ENCODE results near the gene UVRAG.

The UVRAG gene

DNA sequence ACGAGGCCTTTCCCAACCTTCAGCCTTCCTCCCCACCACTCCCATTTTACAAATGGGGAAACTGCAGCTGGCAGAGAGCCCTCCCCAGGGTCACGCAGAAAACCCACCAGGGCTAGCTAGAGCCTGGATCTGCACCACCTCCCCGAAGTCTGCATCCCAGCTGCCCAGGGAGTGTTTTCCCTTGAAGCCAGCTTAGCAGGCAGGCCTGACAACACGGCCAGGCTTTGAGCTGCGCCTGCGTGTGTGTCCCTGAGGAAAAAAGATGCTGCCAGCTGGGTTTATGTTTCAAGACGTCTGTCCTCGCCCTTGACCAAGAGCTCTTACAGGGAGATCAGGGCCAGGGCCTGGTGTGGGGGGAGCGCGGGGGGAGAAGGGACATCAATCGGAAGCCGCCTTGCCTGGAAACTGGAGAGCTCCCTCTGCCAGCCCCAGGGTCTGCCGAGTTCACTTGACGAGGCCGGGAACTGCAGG is 371.0 kb downstream of the UVRAG start:
- H3K36me3 Mint-ChIP-seq: no peaks in the 10 kb centered on the region
- H3K9me3 Mint-ChIP-seq: no peaks in the 10 kb centered on the region
- H3K4me1 Mint-ChIP-seq: no peaks in the 10 kb centered on the region
- H3K4me3 Mint-ChIP-seq: no peak overlapping the region
- no peak for DNase-seq (ENCODE audit: low spot score in 2 of 2)
- peaks cover 10% of the 10 kb centered on the region for H3K27me3 Mint-ChIP-seq
- no peak for ATAC-seq (ENCODE audit: low read depth)
- no peak overlapping the region for H3K27ac Mint-ChIP-seq

DNA sequence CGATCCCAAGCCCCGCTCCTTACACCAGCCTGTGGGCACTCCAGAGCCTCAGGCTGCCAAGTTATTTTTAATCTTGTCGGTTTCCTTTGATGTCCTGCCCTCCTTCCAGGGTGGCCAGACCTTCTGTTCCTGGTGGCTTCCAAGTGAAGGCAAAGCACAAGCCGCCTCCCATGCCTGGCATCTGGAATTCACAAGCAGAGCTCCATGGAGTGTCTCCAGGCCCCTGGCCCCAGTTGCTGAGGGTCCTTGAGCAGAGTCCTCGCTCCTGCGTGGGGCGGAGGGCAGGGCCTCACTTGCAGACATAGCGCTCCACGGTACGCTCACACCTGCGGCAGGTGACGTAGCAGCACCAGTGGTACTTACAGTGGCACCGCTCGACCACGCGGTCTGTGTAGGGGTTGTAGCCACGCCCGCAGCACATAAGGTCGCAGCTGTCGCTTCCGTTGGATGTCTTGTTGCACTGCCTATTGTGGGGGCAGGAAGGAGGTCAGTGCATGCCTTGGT is 371.8 kb downstream of the UVRAG start:
- Mint-ChIP-seq H3K27ac (no peak overlapping the region), H3K9me3 (no peaks in the 10 kb centered on the region), H3K4me1 (no peaks in the 10 kb centered on the region), H3K36me3 (no peaks in the 10 kb centered on the region), H3K27me3 (peaks cover 10% of the 10 kb centered on the region), H3K4me3 (no peak overlapping the region)
- ATAC-seq (ENCODE audit: low read depth) (no peak), DNase-seq (ENCODE audit: low spot score in 2 of 2) (no peak)

DNA sequence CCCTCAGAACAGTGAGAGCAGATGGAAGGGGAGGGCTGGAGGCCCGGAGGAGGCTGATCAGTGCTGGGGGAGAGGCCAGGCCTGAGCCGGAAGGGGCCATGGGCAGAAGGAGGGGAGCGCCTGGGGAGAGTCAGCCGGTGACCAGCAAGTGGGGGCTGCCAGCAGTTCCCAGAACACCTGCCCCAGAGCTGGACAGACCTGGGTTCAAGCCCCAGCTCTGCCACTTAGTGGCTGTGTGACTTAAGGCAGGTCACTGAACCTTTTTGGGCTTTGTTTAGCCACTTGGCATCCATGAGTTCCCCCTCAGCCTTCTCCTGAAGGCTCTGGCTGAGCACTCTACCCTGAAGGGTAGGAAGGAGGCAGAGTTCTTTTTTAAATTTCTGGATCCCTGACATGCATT is 373.9 kb downstream of the UVRAG start:
- Mint-ChIP-seq H3K27me3 (peaks cover 10% of the 10 kb centered on the region), H3K36me3 (no peaks in the 10 kb centered on the region), H3K4me1 (no peaks in the 10 kb centered on the region), H3K4me3 (no peak overlapping the region), H3K27ac (no peak overlapping the region), H3K9me3 (no peaks in the 10 kb centered on the region)
- ATAC-seq (ENCODE audit: low read depth): no peak
- DNase-seq (ENCODE audit: low spot score in 2 of 2): no peak

DNA sequence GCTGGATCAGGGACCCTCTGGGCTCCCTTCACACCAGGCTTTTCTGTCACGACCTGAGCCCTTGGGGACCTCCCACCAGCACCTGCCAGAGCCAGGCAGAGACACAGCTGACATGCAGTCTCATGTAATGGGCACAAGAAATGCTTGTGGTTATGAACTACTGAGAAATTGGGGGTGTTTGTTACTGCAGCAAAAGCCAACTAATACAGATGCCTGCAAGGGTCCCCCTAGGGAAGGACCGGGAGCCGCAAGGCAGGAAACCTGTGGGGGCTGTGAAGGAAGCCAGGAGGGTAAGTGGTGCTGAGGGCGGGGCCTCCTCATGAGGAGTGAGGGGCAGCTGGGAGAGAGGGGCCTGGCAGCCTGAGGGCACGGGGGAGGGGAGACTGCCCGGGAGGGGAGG is 374.7 kb downstream of the UVRAG start:
- Mint-ChIP-seq H3K4me3 (no peak overlapping the region), H3K27ac (no peak overlapping the region), H3K4me1 (no peaks in the 10 kb centered on the region), H3K27me3 (peaks cover 6% of the 10 kb centered on the region), H3K9me3 (no peaks in the 10 kb centered on the region), H3K36me3 (no peaks in the 10 kb centered on the region)
- ATAC-seq (ENCODE audit: low read depth): no peak
- DNase-seq (ENCODE audit: low spot score in 2 of 2): no peak

DNA sequence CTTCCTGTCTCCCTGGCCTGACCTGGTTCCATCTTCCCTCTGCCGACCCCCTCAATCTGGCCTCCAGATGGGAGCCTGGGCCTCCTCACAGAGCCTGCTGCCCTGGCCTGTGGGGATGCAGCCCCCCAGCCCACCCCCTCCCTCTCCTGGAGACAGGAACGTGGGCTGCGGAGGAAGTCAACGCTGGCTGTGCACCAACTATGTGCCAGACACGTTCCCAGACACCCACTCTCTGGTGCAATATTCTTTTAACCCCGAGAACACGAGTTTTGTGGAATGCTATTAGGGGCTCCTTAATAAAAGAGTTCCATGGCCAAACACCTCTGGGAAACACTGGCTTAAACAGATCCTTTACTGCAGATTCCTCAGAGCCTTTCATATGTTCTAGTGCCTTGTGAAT is 375.4 kb downstream of the UVRAG start:
- no peak for DNase-seq (ENCODE audit: low spot score in 2 of 2)
- no peak for ATAC-seq (ENCODE audit: low read depth)
- Mint-ChIP-seq H3K4me3 (no peak overlapping the region), H3K27me3 (peaks cover 4% of the 10 kb centered on the region), H3K4me1 (no peaks in the 10 kb centered on the region), H3K36me3 (no peaks in the 10 kb centered on the region), H3K9me3 (no peaks in the 10 kb centered on the region), H3K27ac (no peak overlapping the region)

Data from memory B cell (primary cell).